HEK293 (cell line): ENCODE data around the gene SPO11.
A peak's percentile ranks its signal among the peaks of the same experiment; 100 is the strongest.

Experiments used
- EGR2 ChIP-seq: fragments of 450-650 bp; formaldehyde crosslinking; IDR thresholded peaks from 2 replicates; pipeline ENCODE4 v1.5.1; 2016; ENCODE audit warnings: low read depth, missing biosample characterization, missing genetic modification characterization
- GLI2 ChIP-seq: fragments of 450-650 bp; formaldehyde crosslinking; IDR thresholded peaks from 2 replicates; pipeline ENCODE4; 2017; ENCODE audit warnings: missing biosample characterization, missing genetic modification characterization, low read depth, borderline replicate concordance
- HOXA7 ChIP-seq: sonication (generic); formaldehyde crosslinking; IDR thresholded peaks from 2 replicates; pipeline ENCODE4 v1.8.1; 2022; ENCODE audit warnings: missing genetic modification reagents, borderline replicate concordance
- KLF7 ChIP-seq: fragments of 450-650 bp; formaldehyde crosslinking; IDR thresholded peaks from 2 replicates; pipeline ENCODE4 v1.5.1; 2016; ENCODE audit warnings: missing biosample characterization, missing genetic modification characterization, borderline replicate concordance
- KLF9 ChIP-seq: fragments of 450-650 bp; formaldehyde crosslinking; IDR thresholded peaks from 2 replicates; pipeline ENCODE4 v1.5.1; 2016; ENCODE audit warnings: missing biosample characterization, missing genetic modification characterization, low read depth
- PATZ1 ChIP-seq: fragments of 450-650 bp; formaldehyde crosslinking; IDR thresholded peaks from 2 replicates; pipeline ENCODE4 v1.5.1; 2016; ENCODE audit warnings: missing biosample characterization, missing genetic modification characterization
- SP3 ChIP-seq: fragments of 450-650 bp; formaldehyde crosslinking; IDR thresholded peaks from 2 replicates; pipeline ENCODE4 v1.5.1; 2016; ENCODE audit warnings: missing biosample characterization, missing genetic modification characterization
- WT1 ChIP-seq: fragments of 450-650 bp; formaldehyde crosslinking; IDR thresholded peaks from 2 replicates; pipeline ENCODE4 v1.5.1; 2016; ENCODE audit warnings: missing biosample characterization, missing genetic modification characterization
- YY1 ChIP-seq: fragments of 450-650 bp; formaldehyde crosslinking; IDR thresholded peaks from 2 replicates; pipeline ENCODE4 v1.5.1; 2018; ENCODE audit warnings: missing biosample characterization, missing genetic modification characterization
- YY2 ChIP-seq: fragments of 450-650 bp; formaldehyde crosslinking; IDR thresholded peaks from 2 replicates; pipeline ENCODE4 v1.5.1; 2016; ENCODE audit warnings: missing biosample characterization, missing genetic modification characterization
- ZBTB17 ChIP-seq: fragments of 450-650 bp; formaldehyde crosslinking; IDR thresholded peaks from 2 replicates; pipeline ENCODE4 v1.5.1; 2016; ENCODE audit warnings: missing biosample characterization, missing genetic modification characterization
- ZFP41 ChIP-seq: fragments of 450-650 bp; formaldehyde crosslinking; IDR thresholded peaks from 2 replicates; pipeline ENCODE4 v1.5.1; 2016; ENCODE audit warnings: missing biosample characterization, missing genetic modification characterization, borderline replicate concordance
- ZNF202 ChIP-seq: fragments of 450-650 bp; formaldehyde crosslinking; IDR thresholded peaks from 2 replicates; pipeline ENCODE4 v1.5.1; 2016; ENCODE audit warnings: missing biosample characterization, missing genetic modification characterization, borderline replicate concordance
- ZNF335 ChIP-seq: fragments of 450-650 bp; formaldehyde crosslinking; conservative IDR thresholded peaks from 2 replicates; pipeline ENCODE4 v1.5.1; 2016; ENCODE audit warnings: missing biosample characterization, missing genetic modification characterization
- ZNF473 ChIP-seq: fragments of 450-650 bp; formaldehyde crosslinking; IDR thresholded peaks from 2 replicates; pipeline ENCODE4 v1.5.1; 2017; ENCODE audit warnings: missing biosample characterization, missing genetic modification characterization
- ZNF561 ChIP-seq: fragments of 450-650 bp; IDR thresholded peaks from 2 replicates; pipeline ENCODE4 v1.5.1; 2018; ENCODE audit warnings: missing biosample characterization, missing genetic modification characterization, borderline replicate concordance
- ZNF585B ChIP-seq: fragments of 450-650 bp; formaldehyde crosslinking; IDR thresholded peaks from 2 replicates; pipeline ENCODE4 v1.5.1; 2016; ENCODE audit warnings: missing biosample characterization, missing genetic modification characterization
- ZNF610 ChIP-seq: fragments of 450-650 bp; formaldehyde crosslinking; IDR thresholded peaks from 2 replicates; pipeline ENCODE4 v1.5.1; 2016; ENCODE audit warnings: missing biosample characterization, missing genetic modification characterization, borderline replicate concordance
- ZNF623 ChIP-seq: fragments of 450-650 bp; formaldehyde crosslinking; IDR thresholded peaks from 2 replicates; pipeline ENCODE4 v1.5.1; 2016; ENCODE audit warnings: missing biosample characterization, missing genetic modification characterization
- ZNF639 ChIP-seq: fragments of 450-650 bp; formaldehyde crosslinking; IDR thresholded peaks from 2 replicates; pipeline ENCODE4 v1.5.1; 2016; ENCODE audit warnings: missing biosample characterization, missing genetic modification characterization
- ZNF658 ChIP-seq: fragments of 450-650 bp; formaldehyde crosslinking; IDR thresholded peaks from 2 replicates; pipeline ENCODE4; 2016; ENCODE audit warnings: missing biosample characterization, missing genetic modification characterization
- ZSCAN5A ChIP-seq: fragments of 450-650 bp; formaldehyde crosslinking; IDR thresholded peaks from 2 replicates; pipeline ENCODE4 v1.5.1; 2016; ENCODE audit warnings: missing biosample characterization, missing genetic modification characterization
- TF ChIP-seq, protein P1 (sequence below): fragments of 450-650 bp; formaldehyde crosslinking; IDR thresholded peaks from 2 replicates; pipeline ENCODE4 v1.5.1; 2016; ENCODE audit warnings: missing biosample characterization, missing genetic modification characterization
- TF ChIP-seq, protein P2 (sequence below): fragments of 450-650 bp; formaldehyde crosslinking; IDR thresholded peaks from 2 replicates; pipeline ENCODE4 v1.5.1; 2017; ENCODE audit warnings: missing biosample characterization, mild to moderate bottlenecking, missing genetic modification characterization, moderate library complexity
- TF ChIP-seq, protein P3 (sequence below): fragments of 450-650 bp; IDR thresholded peaks from 2 replicates; pipeline ENCODE4 v1.5.1; 2018; ENCODE audit warnings: missing biosample characterization, mild to moderate bottlenecking, missing genetic modification characterization
- TF ChIP-seq, protein P4 (sequence below): fragments of 450-650 bp; formaldehyde crosslinking; IDR thresholded peaks from 2 replicates; pipeline ENCODE4 v1.5.1; 2016; ENCODE audit warnings: missing biosample characterization, missing genetic modification characterization
- TF ChIP-seq, protein P5 (sequence below): sonication (generic); formaldehyde crosslinking; IDR thresholded peaks from 2 replicates; pipeline ENCODE4 v1.8.1; 2022; ENCODE audit warnings: mild to moderate bottlenecking, moderate library complexity, missing genetic modification reagents

SPO11 gene

DNA sequence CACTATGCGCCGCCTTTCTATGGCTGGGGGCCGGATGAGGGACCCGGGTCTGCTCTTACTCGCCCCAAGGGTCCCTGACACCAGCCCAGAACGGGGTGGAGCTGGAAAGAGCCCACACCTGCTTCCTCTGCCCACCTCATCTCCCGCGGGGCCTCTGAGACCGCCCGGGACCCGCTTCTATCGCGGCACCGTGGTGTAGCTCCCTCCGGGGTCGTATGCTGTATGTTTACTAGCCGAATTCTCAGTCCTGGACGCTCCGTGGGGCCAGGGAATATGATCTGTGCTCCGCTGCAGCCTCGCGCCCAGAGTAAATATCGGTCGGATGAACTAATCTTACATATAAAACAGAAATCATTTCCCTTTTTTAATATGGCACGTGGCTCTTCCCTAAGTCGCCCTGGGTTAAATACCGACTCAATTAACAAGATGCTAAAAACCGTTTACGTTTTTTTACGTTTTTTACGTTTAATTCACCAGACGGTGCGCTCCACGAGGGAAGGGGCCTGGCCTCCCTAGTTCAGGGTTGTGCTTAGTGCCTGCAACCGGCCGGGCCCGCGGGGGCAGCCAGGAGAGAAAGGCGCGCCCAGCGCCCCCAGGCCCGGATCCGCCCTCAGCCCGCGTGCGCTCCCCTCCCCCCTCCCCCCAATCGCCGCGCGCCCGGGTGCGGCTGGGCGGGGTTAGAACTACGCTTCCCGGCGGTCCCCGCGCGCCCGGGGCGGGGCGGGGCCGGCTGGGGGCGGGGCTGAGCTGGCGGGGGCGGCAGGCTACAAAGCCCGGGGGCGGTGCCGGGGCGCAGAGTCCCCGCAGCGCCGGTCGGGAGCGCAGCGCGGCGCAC lies 61.2 kb downstream of the SPO11 start, which contains the start of gene RBM38 (continued):
- TF ChIP-seq WT1 (tag by site-specific recombination): no peak
- no peak for TF ChIP-seq ZNF639 (tag by site-specific recombination)
- TF ChIP-seq, protein P1, sequence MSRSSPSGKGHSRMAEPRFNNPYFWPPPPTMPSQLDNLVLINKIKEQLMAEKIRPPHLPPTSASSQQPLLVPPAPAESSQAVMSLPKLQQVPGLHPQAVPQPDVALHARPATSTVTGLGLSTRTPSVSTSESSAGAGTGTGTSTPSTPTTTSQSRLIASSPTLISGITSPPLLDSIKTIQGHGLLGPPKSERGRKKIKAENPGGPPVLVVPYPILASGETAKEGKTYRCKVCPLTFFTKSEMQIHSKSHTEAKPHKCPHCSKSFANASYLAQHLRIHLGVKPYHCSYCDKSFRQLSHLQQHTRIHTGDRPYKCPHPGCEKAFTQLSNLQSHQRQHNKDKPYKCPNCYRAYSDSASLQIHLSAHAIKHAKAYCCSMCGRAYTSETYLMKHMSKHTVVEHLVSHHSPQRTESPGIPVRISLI (tag by site-specific recombination): no peak
- no peak for TF ChIP-seq ZNF658 (tag by site-specific recombination)
- TF ChIP-seq YY1 (tag by site-specific recombination): no peak
- TF ChIP-seq YY2 (tag by site-specific recombination): no peak
- TF ChIP-seq, protein P2, sequence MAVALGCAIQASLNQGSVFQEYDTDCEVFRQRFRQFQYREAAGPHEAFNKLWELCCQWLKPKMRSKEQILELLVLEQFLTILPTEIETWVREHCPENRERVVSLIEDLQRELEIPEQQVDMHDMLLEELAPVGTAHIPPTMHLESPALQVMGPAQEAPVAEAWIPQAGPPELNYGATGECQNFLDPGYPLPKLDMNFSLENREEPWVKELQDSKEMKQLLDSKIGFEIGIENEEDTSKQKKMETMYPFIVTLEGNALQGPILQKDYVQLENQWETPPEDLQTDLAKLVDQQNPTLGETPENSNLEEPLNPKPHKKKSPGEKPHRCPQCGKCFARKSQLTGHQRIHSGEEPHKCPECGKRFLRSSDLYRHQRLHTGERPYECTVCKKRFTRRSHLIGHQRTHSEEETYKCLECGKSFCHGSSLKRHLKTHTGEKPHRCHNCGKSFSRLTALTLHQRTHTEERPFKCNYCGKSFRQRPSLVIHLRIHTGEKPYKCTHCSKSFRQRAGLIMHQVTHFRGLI (tag by site-specific recombination): no peak
- no peak for TF ChIP-seq ZFP41 (tag by site-specific recombination)
- 0 out of 2 replicates have a peak, but pooled peaks have one; percentile 41 for TF ChIP-seq ZNF610
- no peak for TF ChIP-seq ZNF585B
- peak; percentile 27 for TF ChIP-seq PATZ1 (tag by site-specific recombination)
- TF ChIP-seq ZNF473 (tag by site-specific recombination): no peak
- no peak for TF ChIP-seq ZSCAN5A (tag by site-specific recombination)
- peak; percentile 42 for TF ChIP-seq SP3 (tag by site-specific recombination)
- TF ChIP-seq ZNF202 (tag by site-specific recombination): 0 out of 2 replicates have a peak, but pooled peaks have one; percentile 14
- TF ChIP-seq, protein P3, sequence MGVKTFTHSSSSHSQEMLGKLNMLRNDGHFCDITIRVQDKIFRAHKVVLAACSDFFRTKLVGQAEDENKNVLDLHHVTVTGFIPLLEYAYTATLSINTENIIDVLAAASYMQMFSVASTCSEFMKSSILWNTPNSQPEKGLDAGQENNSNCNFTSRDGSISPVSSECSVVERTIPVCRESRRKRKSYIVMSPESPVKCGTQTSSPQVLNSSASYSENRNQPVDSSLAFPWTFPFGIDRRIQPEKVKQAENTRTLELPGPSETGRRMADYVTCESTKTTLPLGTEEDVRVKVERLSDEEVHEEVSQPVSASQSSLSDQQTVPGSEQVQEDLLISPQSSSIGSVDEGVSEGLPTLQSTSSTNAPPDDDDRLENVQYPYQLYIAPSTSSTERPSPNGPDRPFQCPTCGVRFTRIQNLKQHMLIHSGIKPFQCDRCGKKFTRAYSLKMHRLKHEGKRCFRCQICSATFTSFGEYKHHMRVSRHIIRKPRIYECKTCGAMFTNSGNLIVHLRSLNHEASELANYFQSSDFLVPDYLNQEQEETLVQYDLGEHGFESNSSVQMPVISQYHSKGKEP (tag by site-specific recombination): no peak
- peak; percentile 71; the same call in 1 of the 2 replicates for TF ChIP-seq ZNF561 (tag by site-specific recombination)
- TF ChIP-seq KLF9 (tag by site-specific recombination): peak; percentile 41; the same call in 1 of the 2 replicates
- TF ChIP-seq KLF7 (tag by site-specific recombination): peak; percentile 58; the same call in 1 of the 2 replicates
- no peak for TF ChIP-seq GLI2 (tag by site-specific recombination)
- TF ChIP-seq, protein P4, sequence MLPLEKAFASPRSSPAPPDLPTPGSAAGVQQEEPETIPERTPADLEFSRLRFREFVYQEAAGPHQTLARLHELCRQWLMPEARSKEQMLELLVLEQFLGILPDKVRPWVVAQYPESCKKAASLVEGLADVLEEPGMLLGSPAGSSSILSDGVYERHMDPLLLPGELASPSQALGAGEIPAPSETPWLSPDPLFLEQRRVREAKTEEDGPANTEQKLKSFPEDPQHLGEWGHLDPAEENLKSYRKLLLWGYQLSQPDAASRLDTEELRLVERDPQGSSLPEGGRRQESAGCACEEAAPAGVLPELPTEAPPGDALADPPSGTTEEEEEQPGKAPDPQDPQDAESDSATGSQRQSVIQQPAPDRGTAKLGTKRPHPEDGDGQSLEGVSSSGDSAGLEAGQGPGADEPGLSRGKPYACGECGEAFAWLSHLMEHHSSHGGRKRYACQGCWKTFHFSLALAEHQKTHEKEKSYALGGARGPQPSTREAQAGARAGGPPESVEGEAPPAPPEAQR (tag by site-specific recombination): no peak
- TF ChIP-seq, protein P5, sequence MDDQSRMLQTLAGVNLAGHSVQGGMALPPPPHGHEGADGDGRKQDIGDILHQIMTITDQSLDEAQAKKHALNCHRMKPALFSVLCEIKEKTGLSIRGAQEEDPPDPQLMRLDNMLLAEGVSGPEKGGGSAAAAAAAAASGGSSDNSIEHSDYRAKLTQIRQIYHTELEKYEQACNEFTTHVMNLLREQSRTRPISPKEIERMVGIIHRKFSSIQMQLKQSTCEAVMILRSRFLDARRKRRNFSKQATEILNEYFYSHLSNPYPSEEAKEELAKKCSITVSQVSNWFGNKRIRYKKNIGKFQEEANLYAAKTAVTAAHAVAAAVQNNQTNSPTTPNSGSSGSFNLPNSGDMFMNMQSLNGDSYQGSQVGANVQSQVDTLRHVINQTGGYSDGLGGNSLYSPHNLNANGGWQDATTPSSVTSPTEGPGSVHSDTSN (CRISPR knock-in tag): no peak
- peak; percentile 37; the same call in 1 of the 2 replicates for TF ChIP-seq EGR2 (tag by site-specific recombination)
- TF ChIP-seq HOXA7 (CRISPR knock-in tag): no peak
- TF ChIP-seq ZNF335 (tag by site-specific recombination): peak; percentile 49
- TF ChIP-seq ZNF623 (tag by site-specific recombination): no peak
- TF ChIP-seq ZBTB17 (tag by site-specific recombination): peak; percentile 14; the same call in 1 of the 2 replicates
- TF ChIP-seq, all 188 proteins: peak for 14
